Mesenchymal stem cell (in vitro differentiated cells and primary cell): ENCODE results near the gene CUL5.
"Not testable (repeated sequence)": the region's sequence is repeated elsewhere in the genome, so short reads cannot be mapped to it uniquely, and the experiment has no call there.

Experiments used
- DNase-seq: peaks from one replicate; pipeline ENCODE4 v3.0.0-alpha.2; 2013
- H2AFZ ChIP-seq: one replicate; pipeline ENCODE4 v1.6.1; 2013; ENCODE audit warnings: low read depth, mild to moderate bottlenecking, control low read depth, inconsistent platforms, low read length, moderate library complexity
- H2AK5ac ChIP-seq: 2 replicates; pipeline ENCODE4 v1.6.1; 2013; ENCODE audit warnings: low read length, moderate library complexity, mild to moderate bottlenecking, inconsistent platforms; ENCODE audit not compliant: severe bottlenecking
- H2BK120ac ChIP-seq: one replicate; pipeline ENCODE4 v1.6.1; 2013; ENCODE audit warnings: low read depth, mild to moderate bottlenecking, inconsistent platforms, low read length, moderate library complexity
- H2BK12ac ChIP-seq, 2 experiments: one replicate each; pipeline ENCODE4 v1.6.1; 2013; ENCODE audit warnings: inconsistent platforms in 2 of 2, low read length in 2 of 2, mild to moderate bottlenecking in 2 of 2, moderate library complexity in 2 of 2, control low read depth in 1 of 2
- H2BK15ac ChIP-seq: one replicate; pipeline ENCODE4 v1.6.1; 2013; ENCODE audit warnings: mild to moderate bottlenecking, low read depth, inconsistent platforms; ENCODE audit not compliant: poor library complexity, severe bottlenecking
- H2BK5ac ChIP-seq: 2 replicates; pipeline ENCODE4 v1.6.1; 2013; ENCODE audit warnings: low read depth, mild to moderate bottlenecking, low read length, control low read depth, inconsistent platforms; ENCODE audit not compliant: poor library complexity, severe bottlenecking
- H3K14ac ChIP-seq, 2 experiments: one replicate each; pipeline ENCODE4 v1.6.1; 2013; ENCODE audit warnings: inconsistent platforms in 2 of 2, low read length in 2 of 2, control low read depth in 1 of 2, mild to moderate bottlenecking in 1 of 2, moderate library complexity in 1 of 2
- H3K18ac ChIP-seq, 2 experiments: one replicate each; pipeline ENCODE4 v1.6.1; 2013; ENCODE audit warnings: inconsistent platforms in 2 of 2, low read length in 2 of 2, control low read depth in 1 of 2, low read depth in 1 of 2, mild to moderate bottlenecking in 1 of 2
- H3K23ac ChIP-seq, 2 experiments: one replicate each; pipeline ENCODE4 v1.6.1; 2013; ENCODE audit warnings: inconsistent platforms in 2 of 2, low read length in 2 of 2, mild to moderate bottlenecking in 2 of 2, moderate library complexity in 2 of 2, control low read depth in 1 of 2
- H3K27ac ChIP-seq: 2 replicates; pipeline ENCODE4 v1.5.1; 2013; ENCODE audit warnings: mild to moderate bottlenecking, moderate library complexity, low read length, control low read depth, inconsistent platforms; ENCODE audit not compliant: poor library complexity, severe bottlenecking
- H3K27me3 ChIP-seq, 2 experiments: 2 replicates each; pipeline versions ENCODE4 v1.6.1 to v1.7.0; 2013; ENCODE audit warnings: low read length in 2 of 2, mild to moderate bottlenecking in 2 of 2, moderate library complexity in 2 of 2, control low read depth in 1 of 2, inconsistent platforms in 1 of 2; ENCODE audit not compliant: control insufficient read depth in 1 of 2, insufficient read depth in 1 of 2
- H3K36me3 ChIP-seq, 2 experiments: 2 replicates each; pipeline versions ENCODE4 v1.6.1 to v1.7.0; 2013; ENCODE audit warnings: low read length in 2 of 2, control low read depth in 1 of 2, inconsistent platforms in 1 of 2, low read depth in 1 of 2, mild to moderate bottlenecking in 1 of 2; ENCODE audit not compliant: insufficient read depth in 2 of 2, control insufficient read depth in 1 of 2
- H3K4ac ChIP-seq, 2 experiments: one replicate each; pipeline ENCODE4 v1.6.1; 2013; ENCODE audit warnings: inconsistent platforms in 2 of 2, low read length in 2 of 2, mild to moderate bottlenecking in 2 of 2, moderate library complexity in 2 of 2, control low read depth in 1 of 2, low read depth in 1 of 2
- H3K4me1 ChIP-seq: 2 replicates; pipeline ENCODE4 v1.6.1; 2013; ENCODE audit warnings: low read depth, low read length, control low read depth; ENCODE audit not compliant: control insufficient read depth, insufficient read depth
- H3K4me2 ChIP-seq: 2 replicates; pipeline ENCODE4 v1.6.1; 2013; ENCODE audit warnings: low read length, mild to moderate bottlenecking, inconsistent platforms; ENCODE audit not compliant: poor library complexity, severe bottlenecking
- H3K4me3 ChIP-seq, 2 experiments: 2 replicates each; pipeline versions ENCODE4 v1.5.1 to v1.7.0; 2013; ENCODE audit warnings: low read length in 2 of 2, mild to moderate bottlenecking in 2 of 2, control low read depth in 1 of 2, low read depth in 1 of 2; ENCODE audit not compliant: insufficient read depth in 1 of 2
- H3K79me1 ChIP-seq: replicated peaks from 2 replicates; pipeline ENCODE4 v1.6.1; 2013; ENCODE audit warnings: mild to moderate bottlenecking, control low read depth, low read length, inconsistent platforms; ENCODE audit not compliant: poor library complexity, severe bottlenecking
- H3K9ac ChIP-seq: 2 replicates; pipeline ENCODE4 v1.7.0; 2013; ENCODE audit warnings: mild to moderate bottlenecking, low read length, moderate library complexity
- H3K9me3 ChIP-seq: 2 replicates; pipeline ENCODE4 v1.7.0; 2013; ENCODE audit warnings: mild to moderate bottlenecking, low read length; ENCODE audit not compliant: control insufficient read depth
- H4K8ac ChIP-seq: one replicate; pipeline ENCODE4 v1.6.1; 2013; ENCODE audit warnings: inconsistent platforms, mild to moderate bottlenecking, low read length, moderate library complexity
- H4K91ac ChIP-seq: one replicate; pipeline ENCODE4 v1.6.1; 2013; ENCODE audit warnings: mild to moderate bottlenecking, low read length, inconsistent platforms
- WGBS: methylation state at CpG from one replicate; pipeline ENCODE4 v1.1.7; 2013; ENCODE audit warnings: mixed read lengths; 5-methylcytosine and 5-hydroxymethylcytosine counted together

CUL5 gene

GRCh38 chr11:108120936-108121273 is 112.2 kb downstream of the CUL5 start:
- H3K18ac ChIP-seq: peak overlapping the region in 1 of 2 experiments; percentile 66
- peak overlapping the region; percentile 92 for H3K9ac ChIP-seq
- not testable (repeated sequence) for H2BK5ac ChIP-seq, H3K14ac ChIP-seq, H2AFZ ChIP-seq, H3K36me3 ChIP-seq, H3K4me1 ChIP-seq, H3K23ac ChIP-seq, H2BK120ac ChIP-seq, H2AK5ac ChIP-seq, H3K27ac ChIP-seq, H3K27me3 ChIP-seq, H2BK12ac ChIP-seq, H3K9me3 ChIP-seq, DNase-seq, H4K91ac ChIP-seq
- H3K4me2 ChIP-seq: peak overlapping the region; percentile 80
- H3K4ac ChIP-seq: peak overlapping the region in 1 of 2 experiments; percentile 44
- H3K79me1 ChIP-seq: peaks cover 11% of the 10 kb centered on the region
- 83% methylated on average over 5 of the region's 7 CpGs for WGBS
- H4K8ac ChIP-seq: peak overlapping the region; percentile 42
- H2BK15ac ChIP-seq: peak overlapping the region; percentile 36
- peak overlapping the region; percentile 75 to 96 for H3K4me3 ChIP-seq

GRCh38 chr11:108121274-108122155 is 112.8 kb downstream of the CUL5 start, which contains the start of gene ACAT1:
Gene ACAT1 (plus strand): TSS chr11:108121567. CDS start chr11:108121607, 40 bp downstream.
- peak within 1 kb of the TSS; percentile 66 for H4K91ac ChIP-seq
- H3K9me3 ChIP-seq: no peaks in the 10 kb centered on the region
- peak within 1 kb of the TSS; percentile 34 to 94 for H3K18ac ChIP-seq
- peak within 1 kb of the TSS; percentile 7 for H2BK120ac ChIP-seq
- H3K23ac ChIP-seq: no peak within 1 kb of the TSS
- peak within 1 kb of the TSS in 1 of 2 experiments; percentile 79 for H2BK12ac ChIP-seq
- H3K9ac ChIP-seq: peak within 1 kb of the TSS; percentile 92
- peaks cover 3% of the 10 kb centered on the region for H3K4me1 ChIP-seq
- H3K4ac ChIP-seq: peak within 1 kb of the TSS in 1 of 2 experiments; percentile 44
- no peak within 1 kb of the TSS for H3K27ac ChIP-seq
- H4K8ac ChIP-seq: peak within 1 kb of the TSS; percentile 87
- peak within 1 kb of the TSS in 1 of 2 experiments; percentile 62 for H3K14ac ChIP-seq
- peak within 1 kb of the TSS; percentile 75 to 96 for H3K4me3 ChIP-seq
- H3K4me2 ChIP-seq: peak within 1 kb of the TSS; percentile 80
- peak within 1 kb of the TSS; percentile 97 for H2AFZ ChIP-seq
- H3K36me3 ChIP-seq: no peaks in the 10 kb centered on the region
- no peak within 1 kb of the TSS for H2AK5ac ChIP-seq
- WGBS: 2% methylated on average over 51 of the region's 73 CpGs
- peaks cover 14% of the 10 kb centered on the region for H3K79me1 ChIP-seq
- H2BK5ac ChIP-seq: no peak within 1 kb of the TSS
- H3K27me3 ChIP-seq: no peaks in the 10 kb centered on the region
- H2BK15ac ChIP-seq: peak within 1 kb of the TSS; percentile 36
- DNase-seq: peak; percentile 92

- no peak overlapping the region for H3K23ac ChIP-seq
- no peak overlapping the region for H3K27ac ChIP-seq
- H2BK120ac ChIP-seq: no peak overlapping the region
- H3K4ac ChIP-seq: no peak overlapping the region
- peak; percentile 56 for DNase-seq
- H4K91ac ChIP-seq: no peak overlapping the region
- no peak overlapping the region for H2BK12ac ChIP-seq
- no peak overlapping the region for H3K14ac ChIP-seq
- H2AK5ac ChIP-seq: no peak overlapping the region
- peak overlapping the region in 1 of 2 experiments; percentile 34 for H3K18ac ChIP-seq
- H2AFZ ChIP-seq: no peak overlapping the region
- H2BK15ac ChIP-seq: no peak overlapping the region
- peak overlapping the region in 1 of 2 experiments; percentile 75 for H3K4me3 ChIP-seq
- no peak overlapping the region for H4K8ac ChIP-seq
- H3K9me3 ChIP-seq: no peaks in the 10 kb centered on the region
- peaks cover 15% of the 10 kb centered on the region for H3K79me1 ChIP-seq
- H2BK5ac ChIP-seq: no peak overlapping the region
- peak overlapping the region; percentile 80 for H3K4me2 ChIP-seq
- H3K4me1 ChIP-seq: peaks cover 3% of the 10 kb centered on the region
- WGBS: 40% methylated on average over 9 of the region's 9 CpGs
- no peaks in the 10 kb centered on the region for H3K36me3 ChIP-seq
- peak overlapping the region; percentile 92 for H3K9ac ChIP-seq
- no peaks in the 10 kb centered on the region for H3K27me3 ChIP-seq
Observed at GRCh38 chr11:108122166-108122628, 113.5 kb downstream of the CUL5 start.

GRCh38 chr11:108125096-108125495 is 116.4 kb downstream of the CUL5 start:
- H3K9me3 ChIP-seq: no peaks in the 10 kb centered on the region
- WGBS: 94% methylated on average over 5 of the region's 5 CpGs
- H3K27ac ChIP-seq: no peak overlapping the region
- H3K4ac ChIP-seq: no peak overlapping the region
- H3K27me3 ChIP-seq: no peaks in the 10 kb centered on the region
- H2AFZ ChIP-seq: no peak overlapping the region
- H2BK15ac ChIP-seq: no peak overlapping the region
- no peak overlapping the region for H3K9ac ChIP-seq
- no peak overlapping the region for H2BK12ac ChIP-seq
- no peak overlapping the region for H3K4me3 ChIP-seq
- no peak overlapping the region for H3K14ac ChIP-seq
- H4K8ac ChIP-seq: no peak overlapping the region
- H4K91ac ChIP-seq: no peak overlapping the region
- no peak overlapping the region for H3K23ac ChIP-seq
- H3K36me3 ChIP-seq: peaks cover 2 to 7% of the 10 kb centered on the region in 2 experiments
- H2AK5ac ChIP-seq: no peak overlapping the region
- peaks cover 18% of the 10 kb centered on the region for H3K79me1 ChIP-seq
- no peak overlapping the region for H2BK120ac ChIP-seq
- no peak for DNase-seq
- H3K18ac ChIP-seq: no peak overlapping the region
- no peak overlapping the region for H2BK5ac ChIP-seq
- peaks cover 3% of the 10 kb centered on the region for H3K4me1 ChIP-seq
- H3K4me2 ChIP-seq: no peak overlapping the region
